ENCODE data around the gene ANTKMT. TPM values are rescaled to one million over a fixed set of nuclear protein-coding genes. Genes with fewer than 3 reads are reported as not detected.
"Not testable (repeated sequence)": the region's sequence is repeated elsewhere in the genome, so short reads cannot be mapped to it uniquely, and the experiment has no call there.

The ANTKMT gene
- total RNA-seq, 2 donors from 2014 or later: 10.3 to 11.8 TPM

DNA sequence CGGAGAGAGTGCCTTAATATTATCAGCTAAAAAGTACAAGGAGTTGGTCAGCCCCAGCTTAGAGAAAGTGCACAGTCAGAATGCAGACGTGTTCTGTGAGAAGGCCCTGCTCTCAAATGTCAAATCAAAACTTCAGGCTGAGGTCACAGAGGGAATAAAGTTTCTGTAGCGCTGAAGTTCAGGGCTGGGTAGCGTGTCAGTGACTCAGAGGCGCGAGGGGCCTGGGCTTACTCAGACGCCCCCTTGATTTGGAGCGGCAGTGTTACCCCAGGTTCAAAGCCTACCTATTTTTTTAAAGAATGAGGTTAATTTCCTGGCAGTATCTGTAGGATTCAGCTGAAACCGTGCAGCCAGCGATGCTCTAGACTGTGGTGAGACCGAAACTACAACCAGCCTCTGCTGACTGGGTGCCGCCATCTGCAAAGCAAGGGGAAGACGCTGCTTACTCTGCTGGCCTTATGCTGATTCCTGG lies 15.1 kb downstream of the ANTKMT start:
- ATAC-seq: no peak
- no peak for DNase-seq
- H3K9me3 ChIP-seq (ENCODE audit: control insufficient read depth, low read length, poor library complexity, severe bottlenecking): no peaks in the 10 kb centered on the region
- H3K4me3 Mint-ChIP-seq: no peak overlapping the region
- H3K27ac Mint-ChIP-seq: no peak overlapping the region
- H3K36me3 Mint-ChIP-seq (ENCODE audit: low read depth): peaks cover 4% of the 10 kb centered on the region
- no peaks in the 10 kb centered on the region for H3K27me3 Mint-ChIP-seq
- H3K4me1 Mint-ChIP-seq: peaks cover 6% of the 10 kb centered on the region

DNA sequence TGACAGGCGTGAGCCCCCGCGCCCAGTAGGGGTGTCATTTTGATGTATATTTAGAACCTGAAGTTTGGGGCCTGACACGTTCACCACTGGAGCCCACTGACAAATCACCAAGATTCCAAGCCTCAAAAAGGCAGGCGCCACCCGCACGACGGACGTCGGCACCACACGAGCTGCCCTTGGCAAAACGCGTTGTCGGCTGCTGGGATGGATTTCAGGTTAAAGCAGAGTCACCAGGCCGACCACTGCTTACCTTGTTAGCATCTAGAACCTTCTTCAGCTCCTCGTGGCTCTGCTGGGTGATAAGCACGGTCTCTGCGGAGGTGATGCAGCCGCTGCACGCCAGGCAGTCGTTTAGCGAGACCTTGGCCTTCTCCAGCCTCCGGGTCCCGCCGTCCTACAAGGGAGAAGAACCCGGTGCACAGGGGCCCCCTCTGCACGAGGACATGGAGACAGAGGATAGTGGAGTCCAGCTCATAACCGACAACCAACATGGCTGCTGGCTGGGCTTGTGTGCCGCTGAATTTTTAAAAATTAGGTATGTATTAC lies 16.1 kb downstream of the ANTKMT start:
- Mint-ChIP-seq H3K27ac (no peak overlapping the region), H3K27me3 (no peaks in the 10 kb centered on the region), H3K4me1 (peaks cover 6% of the 10 kb centered on the region), H3K4me3 (no peak overlapping the region), H3K36me3 (ENCODE audit: low read depth) (peaks cover 4% of the 10 kb centered on the region)
- ATAC-seq (no peak), DNase-seq (no peak)
- H3K9me3 ChIP-seq (ENCODE audit: control insufficient read depth, low read length, poor library complexity, severe bottlenecking): no peaks in the 10 kb centered on the region

- Mint-ChIP-seq H3K4me3 (peak overlapping the region; percentile 83), H3K4me1 (peaks cover 6% of the 10 kb centered on the region), H3K27ac (no peak overlapping the region), H3K36me3 (ENCODE audit: low read depth) (peaks cover 4% of the 10 kb centered on the region), H3K27me3 (no peaks in the 10 kb centered on the region)
- ATAC-seq (no peak), DNase-seq (peak in 1 of 3 donors; percentile 11)
- no peaks in the 10 kb centered on the region for H3K9me3 ChIP-seq (ENCODE audit: control insufficient read depth, low read length, poor library complexity, severe bottlenecking)
Measured at GRCh38 chr16:739560-740458, 18.9 kb downstream of the ANTKMT start.

DNA sequence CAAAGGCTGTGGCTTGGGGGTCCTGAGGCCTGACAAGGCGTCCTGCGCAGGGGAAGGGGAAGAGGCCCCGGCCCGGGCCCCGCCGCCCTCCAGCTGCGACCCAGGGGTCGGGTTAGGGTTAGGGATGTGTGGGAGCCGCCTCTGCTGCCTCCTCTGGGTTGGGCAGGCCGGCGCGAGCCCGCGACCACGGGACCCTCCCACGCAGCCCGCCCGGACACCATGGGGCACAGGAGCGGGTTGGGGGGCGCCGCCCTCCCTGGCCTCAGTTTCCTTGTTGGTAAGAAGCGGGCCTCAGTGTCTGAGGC lies 19.5 kb downstream of the ANTKMT start:
- DNase-seq (no peak), ATAC-seq (peak; percentile 10)
- no peaks in the 10 kb centered on the region for H3K9me3 ChIP-seq (ENCODE audit: control insufficient read depth, low read length, poor library complexity, severe bottlenecking)
- Mint-ChIP-seq H3K4me1 (peaks cover 3% of the 10 kb centered on the region), H3K27ac (no peak overlapping the region), H3K36me3 (ENCODE audit: low read depth) (peaks cover under 1% of the 10 kb centered on the region), H3K4me3 (peak overlapping the region; percentile 83), H3K27me3 (no peaks in the 10 kb centered on the region)

GRCh38 chr16:740764-741505 lies 20.0 kb downstream of the ANTKMT start, which contains the start of gene CIAO3:
Gene CIAO3 (minus strand): TSS chr16:740997. CDS start chr16:740985, 12 bp downstream.
- H3K9me3 ChIP-seq (ENCODE audit: control insufficient read depth, low read length, poor library complexity, severe bottlenecking): no peaks in the 10 kb centered on the region
- peak within 1 kb of the TSS; percentile 56 for H3K27ac Mint-ChIP-seq
- peaks cover 2% of the 10 kb centered on the region for H3K4me1 Mint-ChIP-seq
- DNase-seq: peak; percentile 88 to 94 (median 89)
- no peaks in the 10 kb centered on the region for H3K27me3 Mint-ChIP-seq
- no peaks in the 10 kb centered on the region for H3K36me3 Mint-ChIP-seq (ENCODE audit: low read depth)
- H3K4me3 Mint-ChIP-seq: peak within 1 kb of the TSS; percentile 83
- ATAC-seq: peak; percentile 90

GRCh38 chr16:741986-742629 lies 21.2 kb downstream of the ANTKMT start:
- no peaks in the 10 kb centered on the region for H3K36me3 Mint-ChIP-seq (ENCODE audit: low read depth)
- DNase-seq (no peak), ATAC-seq (no peak)
- peak overlapping the region; percentile 83 for H3K4me3 Mint-ChIP-seq
- H3K27me3 Mint-ChIP-seq: no peaks in the 10 kb centered on the region
- peaks cover 2% of the 10 kb centered on the region for H3K4me1 Mint-ChIP-seq
- peak overlapping the region; percentile 56 for H3K27ac Mint-ChIP-seq
- H3K9me3 ChIP-seq (ENCODE audit: control insufficient read depth, low read length, poor library complexity, severe bottlenecking): no peaks in the 10 kb centered on the region

GRCh38 chr16:742894-743293 lies 21.9 kb downstream of the ANTKMT start:
- ATAC-seq; H3K9me3 ChIP-seq (ENCODE audit: control insufficient read depth, low read length, poor library complexity, severe bottlenecking); H3K4me1 Mint-ChIP-seq; H3K27me3 Mint-ChIP-seq; DNase-seq; H3K27ac Mint-ChIP-seq; H3K36me3 Mint-ChIP-seq (ENCODE audit: low read depth); H3K4me3 Mint-ChIP-seq: not testable (repeated sequence)

- ATAC-seq: no peak
- no peaks in the 10 kb centered on the region for H3K36me3 Mint-ChIP-seq (ENCODE audit: low read depth)
Measured at GRCh38 chr16:743794-744500, 23.0 kb downstream of the ANTKMT start.

GRCh38 chr16:745739-746138 lies 24.8 kb downstream of the ANTKMT start:
- H3K9me3 ChIP-seq (ENCODE audit: control insufficient read depth, low read length, poor library complexity, severe bottlenecking): no peaks in the 10 kb centered on the region
- H3K4me1 Mint-ChIP-seq: no peaks in the 10 kb centered on the region
- ATAC-seq: no peak
- DNase-seq: no peak
- H3K4me3 Mint-ChIP-seq: no peak overlapping the region
- no peaks in the 10 kb centered on the region for H3K36me3 Mint-ChIP-seq (ENCODE audit: low read depth)
- H3K27ac Mint-ChIP-seq: no peak overlapping the region
- no peaks in the 10 kb centered on the region for H3K27me3 Mint-ChIP-seq

More at GRCh38 chr16:743794-744500, 23.0 kb downstream of the ANTKMT start:
- H3K4me1 Mint-ChIP-seq: peaks cover 2% of the 10 kb centered on the region
- no peak overlapping the region for H3K4me3 Mint-ChIP-seq
- H3K9me3 ChIP-seq (ENCODE audit: control insufficient read depth, low read length, poor library complexity, severe bottlenecking): no peaks in the 10 kb centered on the region
- peak in 1 of 3 donors; percentile 9 for DNase-seq
- H3K27ac Mint-ChIP-seq: no peak overlapping the region
- H3K27me3 Mint-ChIP-seq: no peaks in the 10 kb centered on the region

GRCh38 chr16:746637-747036 lies 25.7 kb downstream of the ANTKMT start:
- Mint-ChIP-seq H3K36me3 (ENCODE audit: low read depth) (no peaks in the 10 kb centered on the region), H3K27me3 (no peaks in the 10 kb centered on the region), H3K27ac (no peak overlapping the region), H3K4me1 (no peaks in the 10 kb centered on the region), H3K4me3 (no peak overlapping the region)
- DNase-seq (no peak), ATAC-seq (no peak)
- no peaks in the 10 kb centered on the region for H3K9me3 ChIP-seq (ENCODE audit: control insufficient read depth, low read length, poor library complexity, severe bottlenecking)

GRCh38 chr16:747978-748746 lies 27.2 kb downstream of the ANTKMT start:
- ATAC-seq: no peak
- no peaks in the 10 kb centered on the region for H3K36me3 Mint-ChIP-seq (ENCODE audit: low read depth)
- no peak overlapping the region for H3K27ac Mint-ChIP-seq
- H3K4me1 Mint-ChIP-seq: no peaks in the 10 kb centered on the region
- H3K4me3 Mint-ChIP-seq: no peak overlapping the region
- no peaks in the 10 kb centered on the region for H3K27me3 Mint-ChIP-seq
- no peaks in the 10 kb centered on the region for H3K9me3 ChIP-seq (ENCODE audit: control insufficient read depth, low read length, poor library complexity, severe bottlenecking)
- no peak for DNase-seq

DNA sequence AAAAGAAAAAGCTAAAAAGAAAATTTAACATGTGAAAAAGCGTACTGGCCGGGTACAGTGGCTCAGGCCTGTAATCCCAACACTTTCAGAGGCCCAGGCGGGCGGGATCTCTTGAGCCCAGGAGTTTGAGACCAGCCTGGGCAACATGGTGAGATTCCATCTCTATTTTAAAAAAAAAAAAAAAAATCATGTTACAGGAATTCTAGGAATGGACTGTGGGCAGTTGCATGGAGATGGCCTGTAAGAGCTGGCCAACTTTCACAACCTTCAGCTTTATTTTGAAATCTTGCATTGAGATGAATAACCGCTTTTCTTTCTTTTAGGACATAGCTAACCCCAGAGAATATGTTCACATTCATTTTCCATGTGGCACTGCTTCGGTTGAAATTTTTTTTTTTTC lies 28.1 kb downstream of the ANTKMT start:
- no peak for ATAC-seq
- Mint-ChIP-seq H3K27me3 (no peaks in the 10 kb centered on the region), H3K27ac (no peak overlapping the region), H3K4me1 (no peaks in the 10 kb centered on the region), H3K36me3 (ENCODE audit: low read depth) (no peaks in the 10 kb centered on the region), H3K4me3 (no peak overlapping the region)
- DNase-seq: no peak
- H3K9me3 ChIP-seq (ENCODE audit: control insufficient read depth, low read length, poor library complexity, severe bottlenecking): no peaks in the 10 kb centered on the region
